ENCODE data around the gene AMER2.

The AMER2 gene

DNA sequence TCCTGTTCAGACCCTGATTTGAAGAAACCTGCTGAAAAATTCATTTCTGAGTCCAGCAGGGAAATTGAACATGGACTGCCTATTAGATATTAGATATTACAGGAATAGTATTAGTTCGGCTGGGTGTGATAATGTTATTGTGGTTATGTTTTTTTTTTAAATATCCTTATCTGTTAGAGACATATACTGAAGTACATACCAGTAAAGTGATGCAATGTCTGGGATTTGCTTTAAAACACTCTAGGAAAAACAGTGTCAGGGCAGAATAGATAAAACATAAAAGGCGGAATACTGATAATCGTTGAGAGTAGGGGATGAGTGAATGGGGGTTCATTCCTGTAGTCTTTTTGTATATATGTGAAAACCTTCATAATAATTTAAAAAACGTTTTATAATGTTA is 28.7 kb upstream of the AMER2 start:
- Histone ChIP-seq H2BK15ac (replicated peaks; ENCODE audit: low read depth) (no peak overlapping the region), H3K27ac (ENCODE audit: low read depth, low read length) (no peak overlapping the region), H3K4me3 (ENCODE audit: low read length) (no peak overlapping the region), H2BK5ac (ENCODE audit: low read length) (no peak overlapping the region), H3K56ac (ENCODE audit: low read length) (no peak overlapping the region), H3K27me3 (ENCODE audit: insufficient read depth, low read length, poor library complexity) (no peaks in the 10 kb centered on the region), H3K36me3 (ENCODE audit: control insufficient read depth, insufficient read depth, low read length) (no peaks in the 10 kb centered on the region), H3K18ac (ENCODE audit: low read length) (no peak overlapping the region), H4K5ac (ENCODE audit: low read length) (no peak overlapping the region), H4K8ac (ENCODE audit: low read depth, low read length) (no peak overlapping the region), H3K23ac (ENCODE audit: low read length) (no peak overlapping the region), H2BK120ac (ENCODE audit: low read depth, low read length) (no peak overlapping the region), H3K79me1 (ENCODE audit: low read length) (no peaks in the 10 kb centered on the region), H3K9ac (ENCODE audit: low read length) (no peak overlapping the region), H2AK5ac (ENCODE audit: low read length) (no peak overlapping the region), H3K4ac (ENCODE audit: low read depth, low read length) (no peak overlapping the region), H3K79me2 (ENCODE audit: control insufficient read depth, insufficient read depth, low read length) (no peaks in the 10 kb centered on the region), H3K4me2 (ENCODE audit: low read length) (no peak overlapping the region), H3K4me1 (ENCODE audit: control insufficient read depth, low read depth, low read length) (no peaks in the 10 kb centered on the region)
- no peak for DNase-seq
- no CpG with 5 or more reads among the region's 4 CpGs for WGBS (ENCODE audit: extremely low coverage, insufficient coverage, low lambda C conversion rate)

- H3K4me2 ChIP-seq (ENCODE audit: low read length): no peak overlapping the region
- H3K23ac ChIP-seq (ENCODE audit: low read length): no peak overlapping the region
- H4K8ac ChIP-seq (ENCODE audit: low read depth, low read length): no peak overlapping the region
- no peaks in the 10 kb centered on the region for H3K79me2 ChIP-seq (ENCODE audit: control insufficient read depth, insufficient read depth, low read length)
- WGBS (ENCODE audit: extremely low coverage, insufficient coverage, low lambda C conversion rate): no CpG with 5 or more reads among the region's 5 CpGs
- H3K27me3 ChIP-seq (ENCODE audit: insufficient read depth, low read length, poor library complexity): no peaks in the 10 kb centered on the region
- H3K4me3 ChIP-seq (ENCODE audit: low read length): no peak overlapping the region
- no peaks in the 10 kb centered on the region for H3K4me1 ChIP-seq (ENCODE audit: control insufficient read depth, low read depth, low read length)
- no peak overlapping the region for H2BK120ac ChIP-seq (ENCODE audit: low read depth, low read length)
- no peak overlapping the region for H2BK15ac ChIP-seq (replicated peaks; ENCODE audit: low read depth)
- no peak overlapping the region for H3K9ac ChIP-seq (ENCODE audit: low read length)
- H4K5ac ChIP-seq (ENCODE audit: low read length): no peak overlapping the region
- no peaks in the 10 kb centered on the region for H3K79me1 ChIP-seq (ENCODE audit: low read length)
- H3K4ac ChIP-seq (ENCODE audit: low read depth, low read length): no peak overlapping the region
- no peak for DNase-seq
- no peak overlapping the region for H3K18ac ChIP-seq (ENCODE audit: low read length)
- no peak overlapping the region for H3K27ac ChIP-seq (ENCODE audit: low read depth, low read length)
- no peak overlapping the region for H3K56ac ChIP-seq (ENCODE audit: low read length)
- no peaks in the 10 kb centered on the region for H3K36me3 ChIP-seq (ENCODE audit: control insufficient read depth, insufficient read depth, low read length)
- H2BK5ac ChIP-seq (ENCODE audit: low read length): no peak overlapping the region
- H2AK5ac ChIP-seq (ENCODE audit: low read length): no peak overlapping the region
Observed at GRCh38 chr13:25198647-25199046, 26.6 kb upstream of the AMER2 start.

DNA sequence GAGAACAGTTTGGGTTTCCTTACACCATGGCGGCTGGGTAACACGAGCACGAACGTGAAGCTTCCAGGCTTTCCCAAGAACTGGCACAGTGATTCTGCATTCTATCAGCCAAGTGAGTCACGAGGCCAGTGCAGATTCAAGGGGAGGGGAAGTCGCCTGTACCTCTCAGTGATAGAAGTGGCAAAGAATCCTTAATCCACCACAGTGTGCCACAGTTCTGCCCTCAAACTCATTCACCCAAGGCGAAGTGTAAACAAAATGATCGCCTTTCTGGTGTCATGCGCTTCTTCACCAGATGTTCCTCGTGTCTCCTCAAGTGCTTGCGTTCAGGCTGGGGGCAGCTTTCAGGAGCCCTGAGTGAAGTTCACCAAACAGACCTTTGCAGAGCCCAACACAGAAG is 24.9 kb upstream of the AMER2 start:
- no peaks in the 10 kb centered on the region for H3K36me3 ChIP-seq (ENCODE audit: control insufficient read depth, insufficient read depth, low read length)
- H3K23ac ChIP-seq (ENCODE audit: low read length): no peak overlapping the region
- H2BK5ac ChIP-seq (ENCODE audit: low read length): no peak overlapping the region
- no peak for DNase-seq
- H3K4me2 ChIP-seq (ENCODE audit: low read length): no peak overlapping the region
- H3K79me1 ChIP-seq (ENCODE audit: low read length): no peaks in the 10 kb centered on the region
- H3K9ac ChIP-seq (ENCODE audit: low read length): no peak overlapping the region
- H3K4me3 ChIP-seq (ENCODE audit: low read length): no peak overlapping the region
- H3K4me1 ChIP-seq (ENCODE audit: control insufficient read depth, low read depth, low read length): no peaks in the 10 kb centered on the region
- no peak overlapping the region for H2BK120ac ChIP-seq (ENCODE audit: low read depth, low read length)
- no peaks in the 10 kb centered on the region for H3K27me3 ChIP-seq (ENCODE audit: insufficient read depth, low read length, poor library complexity)
- H3K4ac ChIP-seq (ENCODE audit: low read depth, low read length): no peak overlapping the region
- H4K8ac ChIP-seq (ENCODE audit: low read depth, low read length): no peak overlapping the region
- H2AK5ac ChIP-seq (ENCODE audit: low read length): no peak overlapping the region
- H4K5ac ChIP-seq (ENCODE audit: low read length): no peak overlapping the region
- H3K56ac ChIP-seq (ENCODE audit: low read length): no peak overlapping the region
- no peaks in the 10 kb centered on the region for H3K79me2 ChIP-seq (ENCODE audit: control insufficient read depth, insufficient read depth, low read length)
- no CpG with 5 or more reads among the region's 11 CpGs for WGBS (ENCODE audit: extremely low coverage, insufficient coverage, low lambda C conversion rate)
- H3K18ac ChIP-seq (ENCODE audit: low read length): no peak overlapping the region
- no peak overlapping the region for H3K27ac ChIP-seq (ENCODE audit: low read depth, low read length)
- no peak overlapping the region for H2BK15ac ChIP-seq (replicated peaks; ENCODE audit: low read depth)

GRCh38 chr13:25192936-25193335 is 20.8 kb upstream of the AMER2 start:
- H2BK120ac ChIP-seq (ENCODE audit: low read depth, low read length): no peak overlapping the region
- no peak overlapping the region for H2BK5ac ChIP-seq (ENCODE audit: low read length)
- no peak overlapping the region for H3K4me2 ChIP-seq (ENCODE audit: low read length)
- no peak overlapping the region for H3K18ac ChIP-seq (ENCODE audit: low read length)
- no peaks in the 10 kb centered on the region for H3K79me1 ChIP-seq (ENCODE audit: low read length)
- no peak overlapping the region for H2AK5ac ChIP-seq (ENCODE audit: low read length)
- H4K8ac ChIP-seq (ENCODE audit: low read depth, low read length): no peak overlapping the region
- H3K4me1 ChIP-seq (ENCODE audit: control insufficient read depth, low read depth, low read length): no peaks in the 10 kb centered on the region
- no peak overlapping the region for H4K5ac ChIP-seq (ENCODE audit: low read length)
- H3K4me3 ChIP-seq (ENCODE audit: low read length): no peak overlapping the region
- no peak for DNase-seq
- no peak overlapping the region for H3K23ac ChIP-seq (ENCODE audit: low read length)
- no peaks in the 10 kb centered on the region for H3K36me3 ChIP-seq (ENCODE audit: control insufficient read depth, insufficient read depth, low read length)
- H3K9ac ChIP-seq (ENCODE audit: low read length): no peak overlapping the region
- H3K56ac ChIP-seq (ENCODE audit: low read length): no peak overlapping the region
- no CpG with 5 or more reads among the region's 8 CpGs for WGBS (ENCODE audit: extremely low coverage, insufficient coverage, low lambda C conversion rate)
- H3K27ac ChIP-seq (ENCODE audit: low read depth, low read length): no peak overlapping the region
- no peaks in the 10 kb centered on the region for H3K27me3 ChIP-seq (ENCODE audit: insufficient read depth, low read length, poor library complexity)
- no peak overlapping the region for H3K4ac ChIP-seq (ENCODE audit: low read depth, low read length)
- H3K79me2 ChIP-seq (ENCODE audit: control insufficient read depth, insufficient read depth, low read length): no peaks in the 10 kb centered on the region
- no peak overlapping the region for H2BK15ac ChIP-seq (replicated peaks; ENCODE audit: low read depth)

GRCh38 chr13:25192489-25192888 is 20.4 kb upstream of the AMER2 start:
- no peak overlapping the region for H2BK5ac ChIP-seq (ENCODE audit: low read length)
- no peak overlapping the region for H3K4ac ChIP-seq (ENCODE audit: low read depth, low read length)
- no CpG with 5 or more reads among the region's 8 CpGs for WGBS (ENCODE audit: extremely low coverage, insufficient coverage, low lambda C conversion rate)
- H4K5ac ChIP-seq (ENCODE audit: low read length): no peak overlapping the region
- H2BK120ac ChIP-seq (ENCODE audit: low read depth, low read length): no peak overlapping the region
- H3K4me3 ChIP-seq (ENCODE audit: low read length): no peak overlapping the region
- H3K18ac ChIP-seq (ENCODE audit: low read length): no peak overlapping the region
- H2BK15ac ChIP-seq (replicated peaks; ENCODE audit: low read depth): no peak overlapping the region
- no peaks in the 10 kb centered on the region for H3K79me1 ChIP-seq (ENCODE audit: low read length)
- no peak overlapping the region for H3K9ac ChIP-seq (ENCODE audit: low read length)
- no peaks in the 10 kb centered on the region for H3K79me2 ChIP-seq (ENCODE audit: control insufficient read depth, insufficient read depth, low read length)
- no peak overlapping the region for H3K23ac ChIP-seq (ENCODE audit: low read length)
- H3K56ac ChIP-seq (ENCODE audit: low read length): no peak overlapping the region
- H3K4me2 ChIP-seq (ENCODE audit: low read length): no peak overlapping the region
- H3K4me1 ChIP-seq (ENCODE audit: control insufficient read depth, low read depth, low read length): no peaks in the 10 kb centered on the region
- H2AK5ac ChIP-seq (ENCODE audit: low read length): no peak overlapping the region
- H4K8ac ChIP-seq (ENCODE audit: low read depth, low read length): no peak overlapping the region
- no peak for DNase-seq
- H3K27me3 ChIP-seq (ENCODE audit: insufficient read depth, low read length, poor library complexity): no peaks in the 10 kb centered on the region
- H3K36me3 ChIP-seq (ENCODE audit: control insufficient read depth, insufficient read depth, low read length): no peaks in the 10 kb centered on the region
- no peak overlapping the region for H3K27ac ChIP-seq (ENCODE audit: low read depth, low read length)

DNA sequence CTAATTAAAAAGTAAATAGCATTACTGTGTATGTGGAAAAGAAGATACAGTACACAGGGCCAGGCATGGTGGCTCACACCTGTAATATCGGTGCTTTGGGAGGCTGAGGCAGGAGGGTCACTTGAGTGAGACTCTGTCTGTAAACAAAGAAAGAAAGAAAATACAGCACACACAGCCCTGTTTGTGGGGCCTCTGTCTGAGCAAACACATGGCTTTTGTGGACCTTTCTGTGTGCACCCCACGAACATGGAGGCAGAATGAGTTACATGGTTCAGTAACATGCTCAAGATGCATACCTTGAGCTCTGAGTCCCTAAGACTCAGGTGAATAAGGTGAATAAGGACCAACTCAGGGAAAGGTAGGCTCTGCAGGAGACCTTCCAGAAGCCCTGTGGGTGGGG is 20.0 kb upstream of the AMER2 start:
- Histone ChIP-seq H3K79me1 (ENCODE audit: low read length) (no peaks in the 10 kb centered on the region), H3K56ac (ENCODE audit: low read length) (no peak overlapping the region), H3K4ac (ENCODE audit: low read depth, low read length) (no peak overlapping the region), H3K79me2 (ENCODE audit: control insufficient read depth, insufficient read depth, low read length) (no peaks in the 10 kb centered on the region), H2BK120ac (ENCODE audit: low read depth, low read length) (no peak overlapping the region), H3K36me3 (ENCODE audit: control insufficient read depth, insufficient read depth, low read length) (no peaks in the 10 kb centered on the region), H3K9ac (ENCODE audit: low read length) (no peak overlapping the region), H3K27ac (ENCODE audit: low read depth, low read length) (no peak overlapping the region), H2BK5ac (ENCODE audit: low read length) (no peak overlapping the region), H3K27me3 (ENCODE audit: insufficient read depth, low read length, poor library complexity) (no peaks in the 10 kb centered on the region), H3K4me2 (ENCODE audit: low read length) (no peak overlapping the region), H2AK5ac (ENCODE audit: low read length) (no peak overlapping the region), H4K8ac (ENCODE audit: low read depth, low read length) (no peak overlapping the region), H3K23ac (ENCODE audit: low read length) (no peak overlapping the region), H2BK15ac (replicated peaks; ENCODE audit: low read depth) (no peak overlapping the region), H4K5ac (ENCODE audit: low read length) (no peak overlapping the region), H3K4me1 (ENCODE audit: control insufficient read depth, low read depth, low read length) (no peaks in the 10 kb centered on the region), H3K18ac (ENCODE audit: low read length) (no peak overlapping the region), H3K4me3 (ENCODE audit: low read length) (no peak overlapping the region)
- no CpG with 5 or more reads among the region's 2 CpGs for WGBS (ENCODE audit: extremely low coverage, insufficient coverage, low lambda C conversion rate)
- no peak for DNase-seq
